ENCODE results near the gene HNRNPUL1. TPM values are rescaled to one million over a fixed set of nuclear protein-coding genes. Genes with fewer than 3 reads are reported as not detected.

Gene HNRNPUL1
- total and polyA plus RNA-seq, 9 of the 15 experiments (the other 6 are each of a cell fraction or from before 2014, with no cell fraction given), result 7.3 to 211 (median 85.0) TPM

- Histone ChIP-seq H3K79me2 (ENCODE audit: control insufficient read depth, insufficient read depth, low read length) (peaks cover 14% of the 10 kb centered on the region), H3K9me3 (replicated peaks; ENCODE audit: control insufficient read depth, insufficient read depth, low read depth, low read length) (no peaks in the 10 kb centered on the region), H4K20me1 (replicated peaks; ENCODE audit: control insufficient read depth, insufficient read depth, low read length) (peaks cover 7% of the 10 kb centered on the region; the same call in 1 of the 2 replicates), H3K36me3 (ENCODE audit: control insufficient read depth, insufficient read depth, low read length) (peaks cover 71% of the 10 kb centered on the region), H3K9ac (ENCODE audit: insufficient read depth in 1 of 2, low read depth in 2 of 2, low read length in 2 of 2) (no peak overlapping the region), H3K4me3 (no peak overlapping the region), H3K4me2 (ENCODE audit: insufficient read depth, low read length) (no peak overlapping the region), H2AFZ (ENCODE audit: low read depth, low read length) (no peak overlapping the region), H3K4me1 (replicated peaks in 1 of 2; ENCODE audit: control insufficient read depth in 2 of 2, insufficient read depth in 2 of 2, low read length in 2 of 2) (peaks cover 11 to 12% of the 10 kb centered on the region in 2 experiments; a peak in 4 of 5 replicates), H3K27ac (ENCODE audit: extremely low read depth, low read depth, low read length) (no peak overlapping the region), H3K27me3 (ENCODE audit: control insufficient read depth in 2 of 2, insufficient read depth in 2 of 2, low read length in 2 of 2) (no peaks in the 10 kb centered on the region), H3K9me1 (ENCODE audit: control insufficient read depth, insufficient read depth, low read length) (no peaks in the 10 kb centered on the region)
- CTCF ChIA-PET (ENCODE audit: low intra/inter-chr PET ratio), result no interaction called here
- in situ Hi-C loops (cut with MboI), result loop anchor here (25.0 kb wide), 1 partner anchor 256 kb away; no protein-coding TSS in a partner anchor
- 97% methylated on average over 9 of the region's 13 CpGs for WGBS (ENCODE audit: insufficient coverage, low coverage, missing lambda C conversion rate)
- ATAC-seq (no peak), FAIRE-seq (no peak), DNase-seq (ENCODE audit: extremely low read depth in 1 of 4, low spot score in 3 of 4) (no peak)
- no TSS peak for BruUV-seq (replicated peaks)
- intact Hi-C loops (cut with micrococcal nuclease), result loop anchor here (5.0 kb wide), 2 partner anchors 46 to 104 kb away; partner anchors contain the start of gene TGFB1
- POLR2A ChIA-PET, result interaction anchor here (0.6 to 1.0 kb wide), 4 partner anchors 19 to 120 kb away, joined by 3 to 5 read pairs (median 4); partner anchors contain the start of gene HNRNPUL1
- TF ChIP-seq UBTF (IDR thresholded peaks at IDR 0.05; ENCODE audit: borderline replicate concordance in 1 of 2, low read depth in 2 of 2, low read length in 2 of 2) (no peak), NUFIP1 (IDR thresholded peaks at IDR 0.05; ENCODE audit: partially characterized antibody) (no peak), TCFL5 (CRISPR knock-in tag; conservative IDR thresholded peaks at IDR 0.05) (no peak), PHF20 (IDR thresholded peaks at IDR 0.05; ENCODE audit: partially characterized antibody) (no peak), ZNF507 (tag; conservative IDR thresholded peaks at IDR 0.05) (no peak), PBX2 (CRISPR knock-in tag; IDR thresholded peaks at IDR 0.05; ENCODE audit: low read depth) (no peak), PBX2 (tag; conservative IDR thresholded peaks at IDR 0.05; ENCODE audit: low read depth) (no peak), ZNF41 (CRISPR knock-in tag; conservative IDR thresholded peaks at IDR 0.05) (no peak), IRF1 (CRISPR knock-in tag; IDR thresholded peaks at IDR 0.05; ENCODE audit: borderline replicate concordance) (no peak), HES1 (IDR thresholded peaks at IDR 0.05; ENCODE audit: low read depth) (no peak), ZNF280A (IDR thresholded peaks at IDR 0.05; ENCODE audit: low read depth, partially characterized antibody) (no peak), POLR2G (IDR thresholded peaks at IDR 0.05; ENCODE audit: low read depth, low read length) (peak; percentile 48; the same call in 1 of the 2 replicates)
Observed at GRCh38 chr19:41305927-41306793, 42.0 kb downstream of the HNRNPUL1 start.

Data from K562 (cell line).